ENCODE data around the gene PPP1R14C.

DNA sequence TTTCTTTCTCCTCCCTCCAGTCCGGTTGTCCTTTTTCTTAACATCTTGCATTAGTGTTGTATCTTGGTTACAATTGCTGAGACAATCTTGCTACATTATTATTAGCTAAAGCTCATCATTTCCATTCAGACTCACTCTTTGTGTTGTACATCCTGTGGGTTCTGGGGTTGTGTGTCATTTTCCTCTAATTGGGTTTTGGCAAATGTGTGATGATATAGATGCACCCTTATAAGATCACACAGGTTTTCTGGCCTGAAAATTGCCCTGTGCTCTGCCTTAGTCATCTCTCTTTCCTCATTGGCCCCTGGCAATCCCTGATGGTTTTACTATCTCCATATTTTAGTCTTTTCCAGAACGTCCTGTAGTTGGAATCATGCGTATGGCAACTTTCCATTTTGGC lies 60.1 kb downstream of the PPP1R14C start:
- TF ChIP-seq, protein P1, sequence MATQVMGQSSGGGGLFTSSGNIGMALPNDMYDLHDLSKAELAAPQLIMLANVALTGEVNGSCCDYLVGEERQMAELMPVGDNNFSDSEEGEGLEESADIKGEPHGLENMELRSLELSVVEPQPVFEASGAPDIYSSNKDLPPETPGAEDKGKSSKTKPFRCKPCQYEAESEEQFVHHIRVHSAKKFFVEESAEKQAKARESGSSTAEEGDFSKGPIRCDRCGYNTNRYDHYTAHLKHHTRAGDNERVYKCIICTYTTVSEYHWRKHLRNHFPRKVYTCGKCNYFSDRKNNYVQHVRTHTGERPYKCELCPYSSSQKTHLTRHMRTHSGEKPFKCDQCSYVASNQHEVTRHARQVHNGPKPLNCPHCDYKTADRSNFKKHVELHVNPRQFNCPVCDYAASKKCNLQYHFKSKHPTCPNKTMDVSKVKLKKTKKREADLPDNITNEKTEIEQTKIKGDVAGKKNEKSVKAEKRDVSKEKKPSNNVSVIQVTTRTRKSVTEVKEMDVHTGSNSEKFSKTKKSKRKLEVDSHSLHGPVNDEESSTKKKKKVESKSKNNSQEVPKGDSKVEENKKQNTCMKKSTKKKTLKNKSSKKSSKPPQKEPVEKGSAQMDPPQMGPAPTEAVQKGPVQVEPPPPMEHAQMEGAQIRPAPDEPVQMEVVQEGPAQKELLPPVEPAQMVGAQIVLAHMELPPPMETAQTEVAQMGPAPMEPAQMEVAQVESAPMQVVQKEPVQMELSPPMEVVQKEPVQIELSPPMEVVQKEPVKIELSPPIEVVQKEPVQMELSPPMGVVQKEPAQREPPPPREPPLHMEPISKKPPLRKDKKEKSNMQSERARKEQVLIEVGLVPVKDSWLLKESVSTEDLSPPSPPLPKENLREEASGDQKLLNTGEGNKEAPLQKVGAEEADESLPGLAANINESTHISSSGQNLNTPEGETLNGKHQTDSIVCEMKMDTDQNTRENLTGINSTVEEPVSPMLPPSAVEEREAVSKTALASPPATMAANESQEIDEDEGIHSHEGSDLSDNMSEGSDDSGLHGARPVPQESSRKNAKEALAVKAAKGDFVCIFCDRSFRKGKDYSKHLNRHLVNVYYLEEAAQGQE (IDR thresholded peaks at IDR 0.05): no peak
- TF ChIP-seq SMC3 (IDR thresholded peaks at IDR 0.05) (no peak), POLR2A (IDR thresholded peaks at IDR 0.05; ENCODE audit: low read length) (no peak), EP300 (IDR thresholded peaks at IDR 0.05) (no peak)
- TF ChIP-seq, protein P2, sequence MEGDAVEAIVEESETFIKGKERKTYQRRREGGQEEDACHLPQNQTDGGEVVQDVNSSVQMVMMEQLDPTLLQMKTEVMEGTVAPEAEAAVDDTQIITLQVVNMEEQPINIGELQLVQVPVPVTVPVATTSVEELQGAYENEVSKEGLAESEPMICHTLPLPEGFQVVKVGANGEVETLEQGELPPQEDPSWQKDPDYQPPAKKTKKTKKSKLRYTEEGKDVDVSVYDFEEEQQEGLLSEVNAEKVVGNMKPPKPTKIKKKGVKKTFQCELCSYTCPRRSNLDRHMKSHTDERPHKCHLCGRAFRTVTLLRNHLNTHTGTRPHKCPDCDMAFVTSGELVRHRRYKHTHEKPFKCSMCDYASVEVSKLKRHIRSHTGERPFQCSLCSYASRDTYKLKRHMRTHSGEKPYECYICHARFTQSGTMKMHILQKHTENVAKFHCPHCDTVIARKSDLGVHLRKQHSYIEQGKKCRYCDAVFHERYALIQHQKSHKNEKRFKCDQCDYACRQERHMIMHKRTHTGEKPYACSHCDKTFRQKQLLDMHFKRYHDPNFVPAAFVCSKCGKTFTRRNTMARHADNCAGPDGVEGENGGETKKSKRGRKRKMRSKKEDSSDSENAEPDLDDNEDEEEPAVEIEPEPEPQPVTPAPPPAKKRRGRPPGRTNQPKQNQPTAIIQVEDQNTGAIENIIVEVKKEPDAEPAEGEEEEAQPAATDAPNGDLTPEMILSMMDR (IDR thresholded peaks at IDR 0.05): no peak
